Measurements from ENCODE around the gene JMJD7.

Gene JMJD7

DNA sequence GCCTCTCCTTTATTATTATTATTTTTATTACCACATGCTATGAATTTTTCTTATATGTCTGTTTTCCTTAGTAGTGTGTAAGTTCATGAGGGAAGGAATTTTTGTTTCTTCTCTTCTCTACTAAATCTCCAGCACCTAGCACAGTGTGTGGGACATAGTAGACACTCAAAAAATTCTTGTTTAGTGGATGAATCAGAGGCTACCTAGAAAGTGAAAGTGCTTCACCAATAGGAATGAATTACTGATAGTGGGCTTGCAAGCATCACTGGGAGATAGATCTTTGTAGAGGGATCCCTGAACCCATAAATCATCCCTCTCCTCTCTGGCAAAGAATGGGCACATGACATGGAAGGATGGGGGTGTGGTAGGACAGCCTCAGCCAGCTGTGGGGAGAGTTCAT lies 57.4 kb downstream of the JMJD7 start:
- no peak for DNase-seq

GRCh38 chr15:41885841-41886240 lies 57.9 kb downstream of the JMJD7 start:
- no peak for DNase-seq

GRCh38 chr15:41886741-41887140 lies 58.8 kb downstream of the JMJD7 start:
- no peak for DNase-seq

- DNase-seq, result no peak
Observed at GRCh38 chr15:41887161-41887560, 59.3 kb downstream of the JMJD7 start.

All from fibroblast of skin of scalp (primary cell).